GM18520 (cell line): ENCODE results near the gene KCTD20.
A peak's percentile ranks its signal among the peaks of the same experiment; 100 is the strongest.
"Not testable (repeated sequence)": the region's sequence is repeated elsewhere in the genome, so short reads cannot be mapped to it uniquely, and the experiment has no call there.

Experiments
- ATAC-seq: cut with Tn5 transposase; IDR thresholded peaks from one replicate; pipeline ENCODE4 v1.9.1; 2021; ENCODE audit not compliant: unreplicated experiment

The KCTD20 gene

GRCh38 chr6:36442671-36443470, at the start of gene KCTD20, which contains the start of gene PXT1:
TSS of gene KCTD20 (plus strand) at chr6:36443000. CDS start at chr6:36470098, 27,098 bp downstream.
TSS of gene PXT1 (minus strand) at chr6:36442854. CDS start at chr6:36426082, 16,772 bp downstream.
- peak; percentile 77 for ATAC-seq

- ATAC-seq, result no peak
Observed at GRCh38 chr6:36399970-36400369, 42.8 kb upstream of the KCTD20 start.

GRCh38 chr6:36402481-36402880, 40.3 kb upstream of the KCTD20 start:
- ATAC-seq, result no peak

- no peak for ATAC-seq
Observed at GRCh38 chr6:36404164-36404563, 38.6 kb upstream of the KCTD20 start.

GRCh38 chr6:36409718-36410117, 33.1 kb upstream of the KCTD20 start:
- not testable (repeated sequence) for ATAC-seq

- no peak for ATAC-seq
Observed at GRCh38 chr6:36413489-36414480, 29.0 kb upstream of the KCTD20 start.

- no peak for ATAC-seq
Observed at GRCh38 chr6:36414481-36414880, 28.3 kb upstream of the KCTD20 start.

GRCh38 chr6:36418558-36418957, 24.2 kb upstream of the KCTD20 start:
- ATAC-seq, result no peak

GRCh38 chr6:36419310-36419709, 23.5 kb upstream of the KCTD20 start:
- no peak for ATAC-seq

- no peak for ATAC-seq
Observed at GRCh38 chr6:36422714-36423100, 20.1 kb upstream of the KCTD20 start.

- peak; percentile 96 for ATAC-seq
Observed at GRCh38 chr6:36423101-36423824, 19.5 kb upstream of the KCTD20 start.

GRCh38 chr6:36426622-36427021, 16.2 kb upstream of the KCTD20 start:
- no peak for ATAC-seq

- no peak for ATAC-seq
Observed at GRCh38 chr6:36428911-36429310, 13.9 kb upstream of the KCTD20 start.

- ATAC-seq, result no peak
Observed at GRCh38 chr6:36430351-36430750, 12.4 kb upstream of the KCTD20 start.

- no peak for ATAC-seq
Observed at GRCh38 chr6:36431197-36431596, 11.6 kb upstream of the KCTD20 start.

- no peak for ATAC-seq
Observed at GRCh38 chr6:36432151-36432671, 10.6 kb upstream of the KCTD20 start.

- ATAC-seq, result no peak
Observed at GRCh38 chr6:36436466-36436865, 6.3 kb upstream of the KCTD20 start.

- no peak for ATAC-seq
Observed at GRCh38 chr6:36441307-36441894, 1.4 kb upstream of the KCTD20 start.

- ATAC-seq, result no peak
Observed at GRCh38 chr6:36442103-36442670, 613 bp upstream of the KCTD20 start.
